Hepatocyte (in vitro differentiated cells): ENCODE data around the gene KDM6B. TPM values are rescaled to one million over a fixed set of nuclear protein-coding genes. Genes with fewer than 3 reads are reported as not detected.

Experiments used
- DNase-seq: peaks from one replicate; pipeline ENCODE4 v3.0.0-alpha.2; 2016; ENCODE audit warnings: low spot score
- H2AFZ ChIP-seq: fragments of 200-600 bp; sonication (generic); 2 replicates; pipeline ENCODE4 v1.6.0; 2016; ENCODE audit warnings: antibody characterized with exemption, mild to moderate bottlenecking
- H3K27ac ChIP-seq: fragments of 200-600 bp; sonication (generic); 2 replicates; pipeline ENCODE4 v1.5.1; 2016; ENCODE audit warnings: mild to moderate bottlenecking
- H3K27me3 ChIP-seq: fragments of 200-600 bp; sonication (generic); 2 replicates; pipeline ENCODE4 v1.6.1; 2016
- H3K36me3 ChIP-seq: fragments of 200-600 bp; sonication (generic); replicated peaks from 2 replicates; pipeline ENCODE4 v1.5.1; 2016; ENCODE audit warnings: low read depth; ENCODE audit not compliant: insufficient read depth
- H3K4me1 ChIP-seq: fragments of 200-600 bp; sonication (generic); 2 replicates; pipeline ENCODE4 v1.5.1; 2016; ENCODE audit warnings: mild to moderate bottlenecking, moderate library complexity; ENCODE audit not compliant: insufficient read depth
- H3K4me2 ChIP-seq: fragments of 200-600 bp; sonication (generic); 2 replicates; pipeline ENCODE4 v1.6.0; 2016
- H3K4me3 ChIP-seq: fragments of 200-600 bp; sonication (generic); 2 replicates; pipeline ENCODE4 v1.5.1; 2016; ENCODE audit warnings: mild to moderate bottlenecking
- H3K79me2 ChIP-seq: fragments of 200-600 bp; sonication (generic); 2 replicates; pipeline ENCODE4 v1.6.0; 2017; ENCODE audit warnings: mild to moderate bottlenecking
- H3K9me2 ChIP-seq: fragments of 200-600 bp; sonication (generic); replicated peaks from 2 replicates; pipeline ENCODE4 v1.6.0; 2017; ENCODE audit warnings: mild to moderate bottlenecking; ENCODE audit not compliant: insufficient read depth
- H3K9me3 ChIP-seq: fragments of 200-600 bp; sonication (generic); 2 replicates; pipeline ENCODE4 v1.5.1; 2016; ENCODE audit warnings: low read depth, mild to moderate bottlenecking
- H4K20me1 ChIP-seq: fragments of 200-600 bp; sonication (generic); 2 replicates; pipeline ENCODE4 v1.6.0; 2016; ENCODE audit warnings: mild to moderate bottlenecking; ENCODE audit not compliant: insufficient read depth, poor library complexity, severe bottlenecking
- CTCF ChIP-seq: fragments of 200-600 bp; sonication (generic); IDR thresholded peaks from 2 replicates; pipeline ENCODE4 v1.5.1; 2016; ENCODE audit warnings: antibody characterized with exemption, mild to moderate bottlenecking; ENCODE audit not compliant: poor library complexity
- EZH2 ChIP-seq: fragments of 200-600 bp; sonication (generic); IDR thresholded peaks from 2 replicates; pipeline ENCODE4 v1.6.1; 2016; ENCODE audit warnings: antibody characterized with exemption, mild to moderate bottlenecking, borderline replicate concordance
- EZH2phosphoT487 ChIP-seq: fragments of 200-600 bp; sonication (generic); IDR thresholded peaks from one replicate; pipeline ENCODE4 v1.6.1; 2018; ENCODE audit warnings: antibody characterized with exemption, mild to moderate bottlenecking, low read depth, moderate library complexity; ENCODE audit not compliant: unreplicated experiment, severe bottlenecking
- WGBS: methylation state at CpG from one replicate; pipeline ENCODE4 v1.1.6; 2016; ENCODE audit warnings: low lambda C conversion rate; ENCODE audit errors: missing lambda C conversion rate; 5-methylcytosine and 5-hydroxymethylcytosine counted together
- polyA plus RNA-seq: library from polyadenylated mRNA; unstranded; fragments of >200 nt; fragmentation: Nextera tagmentation; extraction: Ambion mirVana; gene quantifications from 2 replicates; pipeline ENCODE4 v1.2.1, GENCODE V29; 2016
- total RNA-seq: library from RNA; depleted of rRNA; stranded (reverse); fragments of >200 nt; gene quantifications from 2 replicates; pipeline ENCODE4 v1.2.3, GENCODE V29; 2014

Gene KDM6B
- total and polyA plus RNA-seq, 2 experiments from 2014 or later, result 5.9 to 10.2 TPM

GRCh38 chr17:7880076-7880868 lies 46.3 kb downstream of the KDM6B start:
- Histone ChIP-seq H3K4me2 (peak overlapping the region; percentile 73), H3K79me2 (peaks cover 28% of the 10 kb centered on the region), H2AFZ (no peak overlapping the region), H3K4me1 (peaks cover 34% of the 10 kb centered on the region), H3K36me3 (no peaks in the 10 kb centered on the region), H3K9me2 (no peaks in the 10 kb centered on the region), H3K27ac (peak overlapping the region; percentile 97), H3K4me3 (no peak overlapping the region), H3K9me3 (no peaks in the 10 kb centered on the region), H3K27me3 (no peaks in the 10 kb centered on the region), H4K20me1 (no peaks in the 10 kb centered on the region)
- WGBS, result 42% methylated on average over 3 of the region's 3 CpGs
- DNase-seq, result no peak
- TF ChIP-seq EZH2phosphoT487 (no peak), EZH2 (no peak), CTCF (no peak)

- H3K9me3 ChIP-seq, result no peaks in the 10 kb centered on the region
- TF ChIP-seq EZH2 (no peak), EZH2phosphoT487 (no peak), CTCF (no peak)
- peak; percentile 32 for DNase-seq
- H3K36me3 ChIP-seq, result no peaks in the 10 kb centered on the region
- H3K79me2 ChIP-seq, result peaks cover 35% of the 10 kb centered on the region
- 53% methylated on average over 7 of the region's 7 CpGs for WGBS
- peak overlapping the region; percentile 97 for H3K27ac ChIP-seq
- peaks cover 34% of the 10 kb centered on the region for H3K4me1 ChIP-seq
- no peaks in the 10 kb centered on the region for H4K20me1 ChIP-seq
- peak overlapping the region; percentile 73 for H3K4me2 ChIP-seq
- H3K4me3 ChIP-seq, result no peak overlapping the region
- H3K9me2 ChIP-seq, result no peaks in the 10 kb centered on the region
- no peak overlapping the region for H2AFZ ChIP-seq
- no peaks in the 10 kb centered on the region for H3K27me3 ChIP-seq
Observed at GRCh38 chr17:7881276-7882054, 47.4 kb downstream of the KDM6B start.

GRCh38 chr17:7882068-7882467 lies 48.1 kb downstream of the KDM6B start:
- peak overlapping the region; percentile 73 for H3K4me2 ChIP-seq
- no peaks in the 10 kb centered on the region for H3K9me3 ChIP-seq
- no peaks in the 10 kb centered on the region for H3K27me3 ChIP-seq
- TF ChIP-seq EZH2phosphoT487 (no peak), EZH2 (no peak), CTCF (no peak)
- WGBS, result 71% methylated on average over 7 of the region's 7 CpGs
- H3K4me3 ChIP-seq, result no peak overlapping the region
- no peak overlapping the region for H2AFZ ChIP-seq
- no peaks in the 10 kb centered on the region for H3K36me3 ChIP-seq
- peak overlapping the region; percentile 97 for H3K27ac ChIP-seq
- peaks cover 34% of the 10 kb centered on the region for H3K4me1 ChIP-seq
- peaks cover 35% of the 10 kb centered on the region for H3K79me2 ChIP-seq
- DNase-seq, result no peak
- H4K20me1 ChIP-seq, result no peaks in the 10 kb centered on the region
- no peaks in the 10 kb centered on the region for H3K9me2 ChIP-seq
